Ishikawa (cell line): ENCODE results near the gene ACVR1B.
A peak's percentile ranks its signal among the peaks of the same experiment; 100 is the strongest.

Experiments used
- CEBPB ChIP-seq: IDR thresholded peaks from 2 replicates; pipeline ENCODE4 v1.6.1; 2012
- CREB1 ChIP-seq: IDR thresholded peaks from 2 replicates; pipeline ENCODE4 v1.6.1; 2012; ENCODE audit warnings: low read depth
- EGR1 ChIP-seq: IDR thresholded peaks from 2 replicates; pipeline ENCODE4 v1.6.1; 2012
- EP300 ChIP-seq: IDR thresholded peaks from 2 replicates; pipeline ENCODE4 v1.6.1; 2012; ENCODE audit warnings: borderline replicate concordance
- FOXM1 ChIP-seq: IDR thresholded peaks from 2 replicates; pipeline ENCODE4 v1.6.1; 2012; ENCODE audit warnings: low read depth, borderline replicate concordance
- NFIC ChIP-seq: IDR thresholded peaks from 2 replicates; pipeline ENCODE4 v1.6.1; 2012
- RAD21 ChIP-seq: IDR thresholded peaks from 2 replicates; pipeline ENCODE4 v1.6.1; 2012; ENCODE audit warnings: low read depth
- TAF1 ChIP-seq: IDR thresholded peaks from 2 replicates; pipeline ENCODE4 v1.6.1; 2012; ENCODE audit warnings: low read depth, mild to moderate bottlenecking
- TCF12 ChIP-seq: IDR thresholded peaks from 2 replicates; pipeline ENCODE4 v1.6.1; 2012; ENCODE audit warnings: low read depth
- TEAD4 ChIP-seq: IDR thresholded peaks from 2 replicates; pipeline ENCODE4 v1.6.1; 2012
- YY1 ChIP-seq: IDR thresholded peaks from 2 replicates; pipeline ENCODE4 v1.6.1; 2012; ENCODE audit warnings: low read depth
- ZBTB7A ChIP-seq: IDR thresholded peaks from 2 replicates; pipeline ENCODE4 v1.6.1; 2012; ENCODE audit warnings: low read depth
- TF ChIP-seq, protein P1 (sequence below): IDR thresholded peaks from 2 replicates; pipeline ENCODE4 v1.6.1; 2012; ENCODE audit warnings: low read depth, mild to moderate bottlenecking
- TF ChIP-seq, protein P2 (sequence below): IDR thresholded peaks from 2 replicates; pipeline ENCODE4 v1.6.1; 2012
- TF ChIP-seq, protein P3 (sequence below): IDR thresholded peaks from 2 replicates; pipeline ENCODE4 v1.6.1; 2012

The ACVR1B gene

DNA sequence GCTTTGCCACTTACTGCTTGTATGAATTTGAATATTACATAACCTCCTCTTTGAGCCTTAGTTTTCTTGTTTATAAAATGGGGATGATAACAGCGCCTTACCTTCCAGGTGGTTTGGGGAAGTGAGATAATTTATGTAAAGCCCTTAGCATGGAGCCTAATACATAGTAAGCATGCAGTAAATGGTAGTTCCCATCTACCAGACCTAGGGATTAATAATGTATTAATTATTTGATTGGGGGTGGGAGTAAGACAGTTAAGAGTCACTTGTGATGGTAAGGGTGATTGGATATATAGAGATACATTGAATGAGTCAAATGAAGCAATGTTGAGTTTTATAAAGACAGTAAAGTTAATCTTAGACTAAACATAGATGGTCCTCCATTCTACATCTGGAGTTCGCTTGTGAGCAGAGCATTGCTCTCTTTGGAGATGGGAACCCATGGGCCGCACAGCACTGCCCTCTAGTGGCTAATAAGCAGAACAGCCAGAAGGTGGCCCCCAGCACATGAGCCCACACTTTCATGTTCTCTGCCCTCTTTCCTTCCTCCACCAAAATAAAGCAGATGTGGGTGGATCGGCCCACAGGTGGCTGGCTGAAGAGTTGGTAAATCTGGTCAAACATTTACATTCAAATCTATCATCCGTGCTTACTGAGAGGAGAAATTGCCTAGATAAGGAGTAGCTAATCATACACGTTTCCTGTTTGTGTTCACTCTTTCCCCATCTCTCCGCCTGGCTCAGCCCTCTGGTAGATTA is 28.7 kb downstream of the ACVR1B start:
- TF ChIP-seq RAD21 (peak; percentile 93), TCF12 (no peak)

DNA sequence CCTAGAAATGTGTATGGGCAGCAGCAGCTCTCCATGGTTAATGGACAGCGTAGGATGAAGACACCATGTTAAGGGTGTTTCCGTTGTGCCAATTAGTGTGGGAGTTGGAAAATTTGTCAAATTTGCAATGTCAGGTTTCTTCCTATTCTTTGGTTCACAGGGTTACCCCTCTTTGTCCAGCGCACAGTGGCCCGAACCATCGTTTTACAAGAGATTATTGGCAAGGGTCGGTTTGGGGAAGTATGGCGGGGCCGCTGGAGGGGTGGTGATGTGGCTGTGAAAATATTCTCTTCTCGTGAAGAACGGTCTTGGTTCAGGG is 29.3 kb downstream of the ACVR1B start:
- TF ChIP-seq FOXM1 (no peak), TEAD4 (no peak), TCF12 (no peak), EP300 (no peak), NFIC (no peak), TAF1 (no peak), ZBTB7A (no peak), CEBPB (no peak), RAD21 (no peak), YY1 (no peak), EGR1 (no peak), CREB1 (no peak)
- TF ChIP-seq, protein P1, sequence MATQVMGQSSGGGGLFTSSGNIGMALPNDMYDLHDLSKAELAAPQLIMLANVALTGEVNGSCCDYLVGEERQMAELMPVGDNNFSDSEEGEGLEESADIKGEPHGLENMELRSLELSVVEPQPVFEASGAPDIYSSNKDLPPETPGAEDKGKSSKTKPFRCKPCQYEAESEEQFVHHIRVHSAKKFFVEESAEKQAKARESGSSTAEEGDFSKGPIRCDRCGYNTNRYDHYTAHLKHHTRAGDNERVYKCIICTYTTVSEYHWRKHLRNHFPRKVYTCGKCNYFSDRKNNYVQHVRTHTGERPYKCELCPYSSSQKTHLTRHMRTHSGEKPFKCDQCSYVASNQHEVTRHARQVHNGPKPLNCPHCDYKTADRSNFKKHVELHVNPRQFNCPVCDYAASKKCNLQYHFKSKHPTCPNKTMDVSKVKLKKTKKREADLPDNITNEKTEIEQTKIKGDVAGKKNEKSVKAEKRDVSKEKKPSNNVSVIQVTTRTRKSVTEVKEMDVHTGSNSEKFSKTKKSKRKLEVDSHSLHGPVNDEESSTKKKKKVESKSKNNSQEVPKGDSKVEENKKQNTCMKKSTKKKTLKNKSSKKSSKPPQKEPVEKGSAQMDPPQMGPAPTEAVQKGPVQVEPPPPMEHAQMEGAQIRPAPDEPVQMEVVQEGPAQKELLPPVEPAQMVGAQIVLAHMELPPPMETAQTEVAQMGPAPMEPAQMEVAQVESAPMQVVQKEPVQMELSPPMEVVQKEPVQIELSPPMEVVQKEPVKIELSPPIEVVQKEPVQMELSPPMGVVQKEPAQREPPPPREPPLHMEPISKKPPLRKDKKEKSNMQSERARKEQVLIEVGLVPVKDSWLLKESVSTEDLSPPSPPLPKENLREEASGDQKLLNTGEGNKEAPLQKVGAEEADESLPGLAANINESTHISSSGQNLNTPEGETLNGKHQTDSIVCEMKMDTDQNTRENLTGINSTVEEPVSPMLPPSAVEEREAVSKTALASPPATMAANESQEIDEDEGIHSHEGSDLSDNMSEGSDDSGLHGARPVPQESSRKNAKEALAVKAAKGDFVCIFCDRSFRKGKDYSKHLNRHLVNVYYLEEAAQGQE = no peak
- TF ChIP-seq, protein P2, sequence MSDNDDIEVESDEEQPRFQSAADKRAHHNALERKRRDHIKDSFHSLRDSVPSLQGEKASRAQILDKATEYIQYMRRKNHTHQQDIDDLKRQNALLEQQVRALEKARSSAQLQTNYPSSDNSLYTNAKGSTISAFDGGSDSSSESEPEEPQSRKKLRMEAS = no peak
- TF ChIP-seq, protein P3, sequence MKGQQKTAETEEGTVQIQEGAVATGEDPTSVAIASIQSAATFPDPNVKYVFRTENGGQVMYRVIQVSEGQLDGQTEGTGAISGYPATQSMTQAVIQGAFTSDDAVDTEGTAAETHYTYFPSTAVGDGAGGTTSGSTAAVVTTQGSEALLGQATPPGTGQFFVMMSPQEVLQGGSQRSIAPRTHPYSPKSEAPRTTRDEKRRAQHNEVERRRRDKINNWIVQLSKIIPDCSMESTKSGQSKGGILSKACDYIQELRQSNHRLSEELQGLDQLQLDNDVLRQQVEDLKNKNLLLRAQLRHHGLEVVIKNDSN = no peak

DNA sequence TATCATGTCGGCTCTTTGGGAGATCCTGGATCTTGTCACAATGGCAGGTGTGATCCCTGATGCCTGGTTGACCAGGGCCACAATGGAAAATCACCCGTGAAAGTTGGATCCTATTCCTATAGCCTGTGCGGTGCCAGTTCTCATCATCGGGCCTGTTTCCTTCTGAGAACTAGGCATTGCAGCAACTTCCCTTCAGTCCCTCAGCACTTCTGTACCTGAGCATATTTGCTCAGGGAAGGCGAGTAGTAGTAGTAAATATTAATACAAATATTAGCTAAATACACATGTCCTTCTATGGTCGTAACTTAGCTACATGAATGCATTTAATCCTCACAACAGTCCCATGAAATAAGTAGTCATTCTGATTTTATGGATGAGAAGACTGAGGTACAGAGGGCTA is 33.2 kb downstream of the ACVR1B start:
- no peak for TF ChIP-seq FOXM1
- no peak for TF ChIP-seq YY1
- TF ChIP-seq, protein P1 = no peak
- TF ChIP-seq CREB1 = no peak
- no peak for TF ChIP-seq NFIC
- no peak for TF ChIP-seq TCF12
- TF ChIP-seq, protein P3 = no peak
- TF ChIP-seq TEAD4 = no peak
- TF ChIP-seq TAF1 = no peak
- TF ChIP-seq EP300 = no peak
- TF ChIP-seq RAD21 = no peak
- no peak for TF ChIP-seq CEBPB
- TF ChIP-seq, protein P2 = no peak
- TF ChIP-seq ZBTB7A = no peak
- no peak for TF ChIP-seq EGR1

DNA sequence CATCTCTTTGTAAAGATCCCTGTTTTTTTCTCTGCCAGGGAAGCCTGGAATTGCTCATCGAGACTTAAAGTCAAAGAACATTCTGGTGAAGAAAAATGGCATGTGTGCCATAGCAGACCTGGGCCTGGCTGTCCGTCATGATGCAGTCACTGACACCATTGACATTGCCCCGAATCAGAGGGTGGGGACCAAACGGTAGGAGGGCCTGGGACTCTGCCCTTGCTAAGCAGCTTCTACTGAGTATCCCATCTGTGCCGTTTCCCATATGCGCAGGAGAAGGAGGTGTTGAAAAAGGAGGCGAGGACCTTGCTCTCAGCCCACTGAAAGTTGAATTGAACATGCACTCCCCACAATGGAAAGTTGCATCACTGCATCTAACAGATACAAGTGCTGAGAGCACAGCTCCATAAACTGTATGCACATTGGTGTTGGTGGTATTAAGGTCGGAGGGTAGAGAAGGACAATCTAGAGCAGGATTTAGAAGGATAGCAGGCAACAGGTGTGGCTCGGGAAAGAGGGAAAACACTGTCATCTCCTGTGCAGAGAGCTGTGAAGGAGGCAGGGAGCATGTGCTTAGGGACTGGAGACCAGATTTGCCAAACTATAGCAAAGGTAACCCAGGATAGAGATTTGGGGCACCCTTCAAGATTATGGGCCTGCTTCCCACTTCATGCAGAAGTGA is 33.8 kb downstream of the ACVR1B start:
- TF ChIP-seq CEBPB (no peak), NFIC (no peak), RAD21 (no peak), ZBTB7A (no peak), EGR1 (no peak), YY1 (no peak), TCF12 (no peak), EP300 (no peak), TAF1 (no peak)
- TF ChIP-seq, protein P3 = no peak

DNA sequence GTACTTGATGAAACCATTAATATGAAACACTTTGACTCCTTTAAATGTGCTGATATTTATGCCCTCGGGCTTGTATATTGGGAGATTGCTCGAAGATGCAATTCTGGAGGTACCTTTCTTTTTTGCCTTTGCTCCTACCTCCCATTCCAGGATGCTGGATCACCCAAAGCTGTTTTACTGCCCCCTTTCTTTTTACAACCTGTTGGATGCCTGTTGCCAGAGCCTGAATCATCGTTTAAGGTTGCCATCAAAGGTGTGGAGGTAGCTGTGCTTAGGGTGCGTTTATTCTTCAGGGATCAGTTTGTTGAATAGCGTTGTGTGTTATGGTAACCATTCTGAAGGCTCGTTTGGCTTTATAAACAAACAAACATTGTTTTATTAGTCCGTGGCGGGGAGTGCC is 35.3 kb downstream of the ACVR1B start:
- no peak for TF ChIP-seq FOXM1
- TF ChIP-seq RAD21 = no peak
- no peak for TF ChIP-seq NFIC
- TF ChIP-seq TEAD4 = no peak
- TF ChIP-seq, protein P1 = no peak
- no peak for TF ChIP-seq EP300
- TF ChIP-seq, protein P3 = no peak
- TF ChIP-seq TCF12 = no peak
